ENCODE measurements around the gene RTN4R.

The RTN4R gene

GRCh38 chr22:20196094-20196842, 71.8 kb downstream of the RTN4R start:
- no peaks in the 10 kb centered on the region for H3K27me3 ChIP-seq (replicated peaks; ENCODE audit: control insufficient read depth, insufficient read depth, low read length, poor library complexity, severe bottlenecking)
- H3K27ac ChIP-seq (ENCODE audit: insufficient read depth, low read length, poor library complexity, severe bottlenecking), result no peak overlapping the region
- no peak overlapping the region for H3K4me3 ChIP-seq (ENCODE audit: insufficient read depth, low read depth, low read length, poor library complexity, severe bottlenecking)

GRCh38 chr22:20194681-20195593, 73.2 kb downstream of the RTN4R start:
- H3K4me3 ChIP-seq (ENCODE audit: insufficient read depth, low read depth, low read length, poor library complexity, severe bottlenecking), result no peak overlapping the region
- H3K36me3 ChIP-seq (ENCODE audit: control insufficient read depth, insufficient read depth, low read length), result no peaks in the 10 kb centered on the region
- no peaks in the 10 kb centered on the region for H3K27me3 ChIP-seq (replicated peaks; ENCODE audit: control insufficient read depth, insufficient read depth, low read length, poor library complexity, severe bottlenecking)
- H3K27ac ChIP-seq (ENCODE audit: insufficient read depth, low read length, poor library complexity, severe bottlenecking), result no peak overlapping the region
- no peak for DNase-seq
- H3K4me1 ChIP-seq (ENCODE audit: control insufficient read depth, insufficient read depth, low read length, poor library complexity, severe bottlenecking), result no peaks in the 10 kb centered on the region
- H3K9me3 ChIP-seq (ENCODE audit: control insufficient read depth, low read length), result no peaks in the 10 kb centered on the region

More at GRCh38 chr22:20196094-20196842, 71.8 kb downstream of the RTN4R start:
- H3K9me3 ChIP-seq (ENCODE audit: control insufficient read depth, low read length), result no peaks in the 10 kb centered on the region
- H3K4me1 ChIP-seq (ENCODE audit: control insufficient read depth, insufficient read depth, low read length, poor library complexity, severe bottlenecking), result no peaks in the 10 kb centered on the region
- no peak for DNase-seq
- H3K36me3 ChIP-seq (ENCODE audit: control insufficient read depth, insufficient read depth, low read length), result no peaks in the 10 kb centered on the region

- H3K36me3 ChIP-seq (ENCODE audit: control insufficient read depth, insufficient read depth, low read length), result no peaks in the 10 kb centered on the region
- DNase-seq, result no peak
- no peaks in the 10 kb centered on the region for H3K27me3 ChIP-seq (replicated peaks; ENCODE audit: control insufficient read depth, insufficient read depth, low read length, poor library complexity, severe bottlenecking)
- H3K9me3 ChIP-seq (ENCODE audit: control insufficient read depth, low read length), result no peaks in the 10 kb centered on the region
- no peak overlapping the region for H3K27ac ChIP-seq (ENCODE audit: insufficient read depth, low read length, poor library complexity, severe bottlenecking)
- H3K4me1 ChIP-seq (ENCODE audit: control insufficient read depth, insufficient read depth, low read length, poor library complexity, severe bottlenecking), result no peaks in the 10 kb centered on the region
- no peak overlapping the region for H3K4me3 ChIP-seq (ENCODE audit: insufficient read depth, low read depth, low read length, poor library complexity, severe bottlenecking)
These were observed 74.2 kb downstream of the RTN4R start for GRCh38 chr22:20193761-20194494.

- no peak for DNase-seq
- Histone ChIP-seq H3K4me3 (ENCODE audit: insufficient read depth, low read depth, low read length, poor library complexity, severe bottlenecking) (no peak overlapping the region), H3K9me3 (ENCODE audit: control insufficient read depth, low read length) (no peaks in the 10 kb centered on the region), H3K36me3 (ENCODE audit: control insufficient read depth, insufficient read depth, low read length) (no peaks in the 10 kb centered on the region), H3K27ac (ENCODE audit: insufficient read depth, low read length, poor library complexity, severe bottlenecking) (no peak overlapping the region), H3K4me1 (ENCODE audit: control insufficient read depth, insufficient read depth, low read length, poor library complexity, severe bottlenecking) (no peaks in the 10 kb centered on the region), H3K27me3 (replicated peaks; ENCODE audit: control insufficient read depth, insufficient read depth, low read length, poor library complexity, severe bottlenecking) (no peaks in the 10 kb centered on the region)
These were observed 75.0 kb downstream of the RTN4R start for GRCh38 chr22:20192972-20193760.

GRCh38 chr22:20192293-20192971, 75.7 kb downstream of the RTN4R start:
- Histone ChIP-seq H3K9me3 (ENCODE audit: control insufficient read depth, low read length) (no peaks in the 10 kb centered on the region), H3K4me3 (ENCODE audit: insufficient read depth, low read depth, low read length, poor library complexity, severe bottlenecking) (no peak overlapping the region), H3K4me1 (ENCODE audit: control insufficient read depth, insufficient read depth, low read length, poor library complexity, severe bottlenecking) (no peaks in the 10 kb centered on the region), H3K36me3 (ENCODE audit: control insufficient read depth, insufficient read depth, low read length) (no peaks in the 10 kb centered on the region), H3K27ac (ENCODE audit: insufficient read depth, low read length, poor library complexity, severe bottlenecking) (no peak overlapping the region), H3K27me3 (replicated peaks; ENCODE audit: control insufficient read depth, insufficient read depth, low read length, poor library complexity, severe bottlenecking) (no peaks in the 10 kb centered on the region)
- DNase-seq, result no peak

GRCh38 chr22:20191803-20192202, 76.3 kb downstream of the RTN4R start:
- no peak overlapping the region for H3K4me3 ChIP-seq (ENCODE audit: insufficient read depth, low read depth, low read length, poor library complexity, severe bottlenecking)
- no peaks in the 10 kb centered on the region for H3K27me3 ChIP-seq (replicated peaks; ENCODE audit: control insufficient read depth, insufficient read depth, low read length, poor library complexity, severe bottlenecking)
- H3K9me3 ChIP-seq (ENCODE audit: control insufficient read depth, low read length), result no peaks in the 10 kb centered on the region
- no peak overlapping the region for H3K27ac ChIP-seq (ENCODE audit: insufficient read depth, low read length, poor library complexity, severe bottlenecking)
- DNase-seq, result no peak
- H3K36me3 ChIP-seq (ENCODE audit: control insufficient read depth, insufficient read depth, low read length), result no peaks in the 10 kb centered on the region
- no peaks in the 10 kb centered on the region for H3K4me1 ChIP-seq (ENCODE audit: control insufficient read depth, insufficient read depth, low read length, poor library complexity, severe bottlenecking)
